Right atrium auricular region (tissue), 2 donors: Measurements from ENCODE around the gene LRRC26. TPM values are rescaled to one million over a fixed set of nuclear protein-coding genes. Genes with fewer than 3 reads are reported as not detected.

Experiments used
- DNase-seq: peaks from one replicate; pipeline ENCODE4 v3.0.0-alpha.2; 2019; ENCODE audit warnings: low spot score
- H3K27ac ChIP-seq, 2 donors: fragments of 200-600 bp; sonication (generic); 1 replicate in 1 of 2; 2 replicates in 1 of 2; pipeline ENCODE4 v1.5.1; 2016 to 2019
- H3K27me3 ChIP-seq, 2 donors: fragments of 200-600 bp; sonication (generic); one replicate each; pipeline versions ENCODE4 v1.5.1 to v1.6.0; 2017 to 2019
- H3K36me3 ChIP-seq: fragments of 200-600 bp; sonication (generic); one replicate; pipeline ENCODE4 v1.5.1; 2016
- H3K4me1 ChIP-seq, 2 donors: fragments of 200-600 bp; sonication (generic); one replicate each; pipeline versions ENCODE4 v1.5.1 to v1.6.0; 2017 to 2019
- H3K4me3 ChIP-seq, 2 donors: fragments of 200-600 bp; sonication (generic); 1 replicate in 1 of 2; 2 replicates in 1 of 2; pipeline ENCODE4 v1.5.1; 2017 to 2019; ENCODE audit warnings: mild to moderate bottlenecking in 1 of 2, moderate library complexity in 1 of 2
- H3K9me3 ChIP-seq, 2 donors: fragments of 200-600 bp; sonication (generic); one replicate each; pipeline ENCODE4 v1.5.1; 2019
- CTCF ChIP-seq, 2 donors: fragments of 200-600 bp; sonication (generic); IDR thresholded peaks; one replicate each; pipeline ENCODE4 v1.5.1; 2019; ENCODE audit warnings: antibody characterized with exemption in 2 of 2
- total RNA-seq, 2 donors: library from RNA; depleted of rRNA; stranded (reverse); fragments of >200 nt; gene quantifications; one replicate each; pipeline ENCODE4 v1.1.0, GENCODE V29; 2016

The LRRC26 gene
- total RNA-seq, 2 donors from 2014 or later, result not detected

DNA sequence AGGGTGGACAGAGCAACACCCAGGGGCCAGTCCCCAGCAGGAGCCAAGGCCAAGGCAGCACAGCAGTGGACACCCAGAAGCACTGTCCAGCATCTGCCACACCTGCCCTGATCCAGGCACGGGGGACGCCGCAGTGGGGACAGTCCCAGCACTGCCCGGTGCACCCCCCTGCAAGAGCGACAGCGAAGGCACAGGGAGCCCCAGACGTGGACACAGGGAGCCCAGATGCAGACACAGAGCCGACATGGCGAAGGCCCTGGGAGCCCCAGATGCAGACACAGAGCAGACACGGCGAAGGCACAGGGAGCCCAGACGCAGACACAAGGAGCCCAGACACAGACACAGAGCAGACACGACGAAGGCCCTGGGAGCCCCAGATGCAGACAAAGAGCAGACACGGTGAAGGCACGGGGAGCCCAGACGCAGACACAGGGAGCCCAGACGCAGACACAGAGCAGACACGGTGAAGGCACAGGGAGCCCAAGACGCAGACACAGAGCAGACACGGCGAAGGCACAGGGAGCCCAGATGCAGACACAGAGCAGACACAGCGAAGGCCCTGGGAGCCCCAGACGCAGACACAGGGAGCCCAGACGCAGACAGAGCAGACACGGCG is 14.2 kb upstream of the LRRC26 start:
- H3K9me3 ChIP-seq, result no peaks in the 10 kb centered on the region
- TF ChIP-seq CTCF (IDR thresholded peaks at IDR 0.05), result no peak
- H3K4me3 ChIP-seq, result no peak overlapping the region
- H3K27me3 ChIP-seq, result no peaks in the 10 kb centered on the region
- H3K36me3 ChIP-seq, result peaks cover 62% of the 10 kb centered on the region
- H3K4me1 ChIP-seq, result peaks cover 0 to 24% of the 10 kb centered on the region in 2 donors
- DNase-seq, result no peak
- H3K27ac ChIP-seq, result no peak overlapping the region

DNA sequence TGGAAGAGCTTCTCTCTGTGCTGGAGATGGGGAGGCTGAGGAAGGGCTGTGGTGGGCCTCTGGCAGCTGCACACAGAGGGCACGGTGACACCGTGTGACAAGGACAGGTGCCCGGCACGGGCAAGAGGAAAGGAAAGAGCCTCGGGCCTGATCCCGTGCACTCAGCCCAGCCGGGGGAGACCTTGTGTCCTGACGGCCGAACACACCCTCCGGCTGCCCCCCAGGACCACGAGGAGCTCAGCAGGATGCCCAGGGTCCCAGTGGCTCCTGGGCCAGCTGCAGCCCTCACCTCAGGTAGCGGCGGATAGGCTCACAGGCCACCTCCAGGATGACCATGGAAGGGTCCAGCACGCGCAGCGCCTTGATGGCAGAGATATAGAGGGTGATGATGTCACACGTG is 13.0 kb upstream of the LRRC26 start:
- Histone ChIP-seq H3K27ac (no peak overlapping the region), H3K36me3 (peaks cover 62% of the 10 kb centered on the region), H3K4me3 (no peak overlapping the region), H3K27me3 (no peaks in the 10 kb centered on the region), H3K4me1 (peaks cover 0 to 21% of the 10 kb centered on the region in 2 donors), H3K9me3 (no peaks in the 10 kb centered on the region)
- no peak for TF ChIP-seq CTCF (IDR thresholded peaks at IDR 0.05)
- DNase-seq, result no peak

DNA sequence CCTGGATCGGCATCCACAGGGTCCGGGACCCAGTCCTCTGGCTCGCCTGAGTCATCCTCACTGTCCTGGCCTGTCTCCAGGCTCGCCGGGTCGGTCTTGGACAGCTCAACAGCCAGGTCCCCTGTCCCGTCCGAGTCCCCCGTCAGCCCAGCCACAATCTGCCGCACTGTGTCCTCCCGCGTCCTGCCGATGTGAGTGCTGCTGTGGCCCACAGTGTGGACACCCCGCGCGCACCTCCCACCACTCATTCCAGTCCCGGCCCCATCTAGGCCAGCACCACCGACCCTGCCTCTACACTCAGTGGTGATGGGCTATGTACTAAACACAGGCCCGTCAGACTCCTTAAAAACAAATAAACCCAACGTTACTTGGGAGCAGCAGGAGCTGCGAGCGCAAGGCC is 11.8 kb upstream of the LRRC26 start:
- no peak for TF ChIP-seq CTCF (IDR thresholded peaks at IDR 0.05)
- Histone ChIP-seq H3K9me3 (no peaks in the 10 kb centered on the region), H3K36me3 (peaks cover 62% of the 10 kb centered on the region)

DNA sequence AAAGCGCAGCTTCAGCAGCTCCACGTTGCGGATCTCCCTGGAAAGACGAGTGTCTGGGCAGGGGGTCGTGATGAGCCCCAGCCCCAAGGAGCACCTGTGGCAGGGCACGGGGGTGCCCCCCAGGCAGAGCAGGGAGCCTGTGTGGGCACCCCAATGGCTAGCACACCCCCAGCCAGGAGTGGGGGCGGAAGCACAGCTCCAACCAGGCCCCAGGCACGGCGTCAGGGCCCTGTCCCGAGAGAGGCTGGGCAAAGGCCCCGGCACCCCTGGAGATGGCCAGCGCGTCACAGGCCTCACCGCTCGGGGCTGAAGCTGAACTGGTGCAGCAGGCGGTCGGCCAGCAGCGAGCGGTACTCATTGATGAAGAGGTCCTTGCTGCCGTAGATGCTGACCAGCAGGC is 10.6 kb upstream of the LRRC26 start:
- Histone ChIP-seq H3K27me3 (no peaks in the 10 kb centered on the region), H3K4me3 (no peak overlapping the region), H3K27ac (no peak overlapping the region), H3K4me1 (no peaks in the 10 kb centered on the region), H3K36me3 (peaks cover 53% of the 10 kb centered on the region), H3K9me3 (no peaks in the 10 kb centered on the region)
- no peak for TF ChIP-seq CTCF (IDR thresholded peaks at IDR 0.05)
- no peak for DNase-seq

More for the DNA sequence above, 11.8 kb upstream of the LRRC26 start:
- H3K27me3 ChIP-seq, result no peaks in the 10 kb centered on the region
- DNase-seq, result no peak
- H3K4me1 ChIP-seq, result peaks cover 0 to 9% of the 10 kb centered on the region in 2 donors
- H3K4me3 ChIP-seq, result no peak overlapping the region
- H3K27ac ChIP-seq, result no peak overlapping the region

GRCh38 chr9:137179761-137180160 is 9.9 kb upstream of the LRRC26 start:
- no peaks in the 10 kb centered on the region for H3K27me3 ChIP-seq
- H3K27ac ChIP-seq, result no peak overlapping the region
- no peak overlapping the region for H3K4me3 ChIP-seq
- DNase-seq, result no peak
- H3K4me1 ChIP-seq, result no peaks in the 10 kb centered on the region
- no peaks in the 10 kb centered on the region for H3K9me3 ChIP-seq
- H3K36me3 ChIP-seq, result peaks cover 52% of the 10 kb centered on the region
- TF ChIP-seq CTCF (IDR thresholded peaks at IDR 0.05), result no peak
